HG03060 (cell line): ENCODE measurements around the gene RELCH.

ENCODE experiments used
- ATAC-seq: cut with Tn5 transposase; IDR thresholded peaks from one replicate; pipeline ENCODE4 v1.9.1; 2021; ENCODE audit warnings: low read depth, moderate number of reproducible peaks; ENCODE audit not compliant: unreplicated experiment

The RELCH gene

GRCh38 chr18:62186499-62186773 is 619 bp upstream of the RELCH start:
- peak; percentile 5 for ATAC-seq

- ATAC-seq, result no peak
These were observed 772 bp downstream of the RELCH start for GRCh38 chr18:62187543-62188510.

- no peak for ATAC-seq
These were observed 2.2 kb downstream of the RELCH start for GRCh38 chr18:62189208-62189607.

- no peak for ATAC-seq
These were observed 9.0 kb downstream of the RELCH start for GRCh38 chr18:62196079-62196478.

- ATAC-seq, result no peak
These were observed 9.9 kb downstream of the RELCH start for GRCh38 chr18:62196980-62197379.

GRCh38 chr18:62198259-62198658 is 11.2 kb downstream of the RELCH start:
- ATAC-seq, result no peak

GRCh38 chr18:62199629-62200028 is 12.6 kb downstream of the RELCH start:
- ATAC-seq, result no peak

- no peak for ATAC-seq
These were observed 13.3 kb downstream of the RELCH start for GRCh38 chr18:62200121-62200914.

- ATAC-seq, result no peak
These were observed 14.8 kb downstream of the RELCH start for GRCh38 chr18:62201870-62202269.

GRCh38 chr18:62205824-62206223 is 18.8 kb downstream of the RELCH start:
- ATAC-seq, result no peak

- no peak for ATAC-seq
These were observed 19.5 kb downstream of the RELCH start for GRCh38 chr18:62206593-62206992.

- no peak for ATAC-seq
These were observed 22.0 kb downstream of the RELCH start for GRCh38 chr18:62209046-62209445.

- no peak for ATAC-seq
These were observed 23.1 kb downstream of the RELCH start for GRCh38 chr18:62210138-62210537.

- no peak for ATAC-seq
These were observed 24.3 kb downstream of the RELCH start for GRCh38 chr18:62211325-62211828.

GRCh38 chr18:62214790-62215189 is 27.7 kb downstream of the RELCH start:
- no peak for ATAC-seq

GRCh38 chr18:62224229-62224628 is 37.2 kb downstream of the RELCH start:
- ATAC-seq, result no peak

GRCh38 chr18:62226047-62226446 is 39.0 kb downstream of the RELCH start:
- ATAC-seq, result no peak

- no peak for ATAC-seq
These were observed 49.2 kb downstream of the RELCH start for GRCh38 chr18:62236252-62236651.

- ATAC-seq, result no peak
These were observed 52.4 kb downstream of the RELCH start for GRCh38 chr18:62239475-62239874.

GRCh38 chr18:62242955-62243354 is 55.9 kb downstream of the RELCH start:
- no peak for ATAC-seq

- no peak for ATAC-seq
These were observed 58.1 kb downstream of the RELCH start for GRCh38 chr18:62245177-62245576.

- ATAC-seq, result no peak
These were observed 58.6 kb downstream of the RELCH start for GRCh38 chr18:62245699-62246098.
